Measurements from ENCODE around the gene AK1. TPM values are rescaled to one million over a fixed set of nuclear protein-coding genes. Genes with fewer than 3 reads are reported as not detected.

AK1 gene
- total and polyA plus RNA-seq, 2 of the 13 experiments (the other 11 are each of a cell fraction or from before 2014, with no cell fraction given): 19.1 to 32.8 TPM

DNA sequence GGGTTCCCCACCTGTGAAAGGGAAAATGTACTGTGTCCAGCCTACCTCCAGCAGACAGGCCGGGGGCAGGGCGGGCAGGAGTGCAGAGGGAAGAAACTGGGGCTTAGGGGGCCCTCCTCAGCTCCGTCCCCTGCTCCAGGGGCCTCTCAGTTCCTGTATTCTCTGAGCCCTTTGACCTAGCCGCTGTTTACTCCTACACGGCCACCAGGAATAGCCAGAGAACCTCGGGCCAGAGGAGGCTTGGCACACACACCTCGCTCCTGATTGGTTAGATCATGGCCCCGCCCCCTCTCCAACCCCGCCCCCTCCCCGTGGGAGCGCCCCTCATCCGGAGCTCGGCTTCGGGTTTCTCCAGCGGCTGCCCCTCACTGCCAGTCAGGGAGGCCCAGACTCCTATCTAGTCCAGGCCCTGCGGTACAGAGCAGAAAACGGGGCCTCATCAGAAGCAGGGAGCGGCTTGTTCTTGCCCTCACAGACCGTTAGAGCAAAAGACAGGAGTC lies 19.8 kb upstream of the AK1 start (continued):
- TF ChIP-seq, protein P1, sequence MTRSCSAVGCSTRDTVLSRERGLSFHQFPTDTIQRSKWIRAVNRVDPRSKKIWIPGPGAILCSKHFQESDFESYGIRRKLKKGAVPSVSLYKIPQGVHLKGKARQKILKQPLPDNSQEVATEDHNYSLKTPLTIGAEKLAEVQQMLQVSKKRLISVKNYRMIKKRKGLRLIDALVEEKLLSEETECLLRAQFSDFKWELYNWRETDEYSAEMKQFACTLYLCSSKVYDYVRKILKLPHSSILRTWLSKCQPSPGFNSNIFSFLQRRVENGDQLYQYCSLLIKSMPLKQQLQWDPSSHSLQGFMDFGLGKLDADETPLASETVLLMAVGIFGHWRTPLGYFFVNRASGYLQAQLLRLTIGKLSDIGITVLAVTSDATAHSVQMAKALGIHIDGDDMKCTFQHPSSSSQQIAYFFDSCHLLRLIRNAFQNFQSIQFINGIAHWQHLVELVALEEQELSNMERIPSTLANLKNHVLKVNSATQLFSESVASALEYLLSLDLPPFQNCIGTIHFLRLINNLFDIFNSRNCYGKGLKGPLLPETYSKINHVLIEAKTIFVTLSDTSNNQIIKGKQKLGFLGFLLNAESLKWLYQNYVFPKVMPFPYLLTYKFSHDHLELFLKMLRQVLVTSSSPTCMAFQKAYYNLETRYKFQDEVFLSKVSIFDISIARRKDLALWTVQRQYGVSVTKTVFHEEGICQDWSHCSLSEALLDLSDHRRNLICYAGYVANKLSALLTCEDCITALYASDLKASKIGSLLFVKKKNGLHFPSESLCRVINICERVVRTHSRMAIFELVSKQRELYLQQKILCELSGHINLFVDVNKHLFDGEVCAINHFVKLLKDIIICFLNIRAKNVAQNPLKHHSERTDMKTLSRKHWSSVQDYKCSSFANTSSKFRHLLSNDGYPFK (CRISPR knock-in tag; IDR thresholded peaks at IDR 0.05; ENCODE audit: borderline replicate concordance): no peak; the same call in 1 of the 2 replicates
- no peak for TF ChIP-seq KMT2B (CRISPR knock-in tag; IDR thresholded peaks at IDR 0.05)
- TF ChIP-seq NCOR1 (IDR thresholded peaks at IDR 0.05; ENCODE audit: borderline replicate concordance, low read length): no peak
- peak; percentile 59; the same call in 1 of the 2 replicates for TF ChIP-seq FOXK2 (IDR thresholded peaks at IDR 0.05)
- peak; percentile 86; the same call in 1 of the 2 replicates for TF ChIP-seq SMAD3 (CRISPR knock-in tag; IDR thresholded peaks at IDR 0.05)
- TF ChIP-seq TGIF2 (CRISPR knock-in tag; IDR thresholded peaks at IDR 0.05): peak; percentile 70; the same call in 1 of the 2 replicates
- TF ChIP-seq ZNF468 (CRISPR knock-in tag; IDR thresholded peaks at IDR 0.05): no peak
- 0 out of 2 replicates have a peak, but pooled peaks have one; percentile 42 for TF ChIP-seq CREM (IDR thresholded peaks at IDR 0.05)
- no peak for TF ChIP-seq CREM (CRISPR knock-in tag; IDR thresholded peaks at IDR 0.05)
- TF ChIP-seq RNF2 (conservative IDR thresholded peaks at IDR 0.05; ENCODE audit: low read depth): no peak
- peak; percentile 56; the same call in 1 of the 2 replicates for TF ChIP-seq SRY (CRISPR knock-in tag; IDR thresholded peaks at IDR 0.05)
- TF ChIP-seq SAP130 (CRISPR knock-in tag; IDR thresholded peaks at IDR 0.05; ENCODE audit: low read depth): peak; percentile 89
- TF ChIP-seq, protein P2, sequence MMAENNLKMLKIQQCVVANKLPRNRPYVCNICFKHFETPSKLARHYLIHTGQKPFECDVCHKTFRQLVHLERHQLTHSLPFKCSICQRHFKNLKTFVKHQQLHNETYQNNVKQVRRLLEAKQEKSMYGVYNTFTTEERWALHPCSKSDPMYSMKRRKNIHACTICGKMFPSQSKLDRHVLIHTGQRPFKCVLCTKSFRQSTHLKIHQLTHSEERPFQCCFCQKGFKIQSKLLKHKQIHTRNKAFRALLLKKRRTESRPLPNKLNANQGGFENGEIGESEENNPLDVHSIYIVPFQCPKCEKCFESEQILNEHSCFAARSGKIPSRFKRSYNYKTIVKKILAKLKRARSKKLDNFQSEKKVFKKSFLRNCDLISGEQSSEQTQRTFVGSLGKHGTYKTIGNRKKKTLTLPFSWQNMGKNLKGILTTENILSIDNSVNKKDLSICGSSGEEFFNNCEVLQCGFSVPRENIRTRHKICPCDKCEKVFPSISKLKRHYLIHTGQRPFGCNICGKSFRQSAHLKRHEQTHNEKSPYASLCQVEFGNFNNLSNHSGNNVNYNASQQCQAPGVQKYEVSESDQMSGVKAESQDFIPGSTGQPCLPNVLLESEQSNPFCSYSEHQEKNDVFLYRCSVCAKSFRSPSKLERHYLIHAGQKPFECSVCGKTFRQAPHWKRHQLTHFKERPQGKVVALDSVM (CRISPR knock-in tag; IDR thresholded peaks at IDR 0.05): no peak; the same call in 1 of the 2 replicates
- TF ChIP-seq SP4 (CRISPR knock-in tag; IDR thresholded peaks at IDR 0.05): peak; percentile 59; the same call in 1 of the 2 replicates
- TF ChIP-seq, protein P3, sequence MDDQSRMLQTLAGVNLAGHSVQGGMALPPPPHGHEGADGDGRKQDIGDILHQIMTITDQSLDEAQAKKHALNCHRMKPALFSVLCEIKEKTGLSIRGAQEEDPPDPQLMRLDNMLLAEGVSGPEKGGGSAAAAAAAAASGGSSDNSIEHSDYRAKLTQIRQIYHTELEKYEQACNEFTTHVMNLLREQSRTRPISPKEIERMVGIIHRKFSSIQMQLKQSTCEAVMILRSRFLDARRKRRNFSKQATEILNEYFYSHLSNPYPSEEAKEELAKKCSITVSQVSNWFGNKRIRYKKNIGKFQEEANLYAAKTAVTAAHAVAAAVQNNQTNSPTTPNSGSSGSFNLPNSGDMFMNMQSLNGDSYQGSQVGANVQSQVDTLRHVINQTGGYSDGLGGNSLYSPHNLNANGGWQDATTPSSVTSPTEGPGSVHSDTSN (CRISPR knock-in tag; IDR thresholded peaks at IDR 0.05; ENCODE audit: borderline replicate concordance): no peak
- TF ChIP-seq, protein P4, sequence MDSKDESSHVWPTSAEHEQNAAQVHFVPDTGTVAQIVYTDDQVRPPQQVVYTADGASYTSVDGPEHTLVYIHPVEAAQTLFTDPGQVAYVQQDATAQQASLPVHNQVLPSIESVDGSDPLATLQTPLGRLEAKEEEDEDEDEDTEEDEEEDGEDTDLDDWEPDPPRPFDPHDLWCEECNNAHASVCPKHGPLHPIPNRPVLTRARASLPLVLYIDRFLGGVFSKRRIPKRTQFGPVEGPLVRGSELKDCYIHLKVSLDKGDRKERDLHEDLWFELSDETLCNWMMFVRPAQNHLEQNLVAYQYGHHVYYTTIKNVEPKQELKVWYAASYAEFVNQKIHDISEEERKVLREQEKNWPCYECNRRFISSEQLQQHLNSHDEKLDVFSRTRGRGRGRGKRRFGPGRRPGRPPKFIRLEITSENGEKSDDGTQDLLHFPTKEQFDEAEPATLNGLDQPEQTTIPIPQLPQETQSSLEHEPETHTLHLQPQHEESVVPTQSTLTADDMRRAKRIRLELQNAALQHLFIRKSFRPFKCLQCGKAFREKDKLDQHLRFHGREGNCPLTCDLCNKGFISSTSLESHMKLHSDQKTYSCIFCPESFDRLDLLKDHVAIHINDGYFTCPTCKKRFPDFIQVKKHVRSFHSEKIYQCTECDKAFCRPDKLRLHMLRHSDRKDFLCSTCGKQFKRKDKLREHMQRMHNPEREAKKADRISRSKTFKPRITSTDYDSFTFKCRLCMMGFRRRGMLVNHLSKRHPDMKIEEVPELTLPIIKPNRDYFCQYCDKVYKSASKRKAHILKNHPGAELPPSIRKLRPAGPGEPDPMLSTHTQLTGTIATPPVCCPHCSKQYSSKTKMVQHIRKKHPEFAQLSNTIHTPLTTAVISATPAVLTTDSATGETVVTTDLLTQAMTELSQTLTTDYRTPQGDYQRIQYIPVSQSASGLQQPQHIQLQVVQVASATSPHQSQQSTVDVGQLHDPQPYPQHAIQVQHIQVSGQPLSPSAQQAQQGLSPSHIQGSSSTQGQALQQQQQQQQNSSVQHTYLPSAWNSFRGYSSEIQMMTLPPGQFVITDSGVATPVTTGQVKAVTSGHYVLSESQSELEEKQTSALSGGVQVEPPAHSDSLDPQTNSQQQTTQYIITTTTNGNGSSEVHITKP (CRISPR knock-in tag; IDR thresholded peaks at IDR 0.05; ENCODE audit: low read depth): no peak

Data from HepG2 (cell line).